Loucy (cell line): ENCODE results near the gene COL27A1.

Experiments used
- EZH2phosphoT487 ChIP-seq: fragments of 200-600 bp; IDR thresholded peaks from 2 replicates; pipeline ENCODE4 v1.6.1; 2018; ENCODE audit warnings: antibody characterized with exemption, mild to moderate bottlenecking, moderate library complexity, borderline replicate concordance
- TF ChIP-seq, protein P1 (sequence below): fragments of 200-600 bp; sonication (generic); conservative IDR thresholded peaks from 2 replicates; pipeline ENCODE4 v1.5.1; 2014; ENCODE audit warnings: mild to moderate bottlenecking, antibody characterized with exemption, low read length

DNA sequence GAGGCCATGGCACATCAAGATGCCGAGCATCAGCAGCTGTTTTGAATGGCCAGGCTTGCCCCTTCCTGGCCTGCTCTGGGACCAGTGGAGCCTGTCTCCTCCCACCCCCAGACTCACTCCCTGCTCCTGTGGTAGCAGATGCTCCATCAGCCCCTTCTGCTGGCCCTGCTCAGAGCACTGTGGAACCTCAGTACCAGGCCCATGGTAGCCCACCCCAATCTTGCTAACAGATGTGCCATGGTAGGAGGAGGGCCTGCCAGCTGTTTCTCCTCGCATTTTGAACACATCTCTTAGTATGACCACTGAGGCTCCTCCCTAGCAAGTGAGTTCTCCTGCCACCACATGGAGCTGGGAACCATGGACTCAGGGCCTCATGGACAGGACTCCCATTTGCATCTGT, 29.5 kb downstream of the COL27A1 start:
- TF ChIP-seq, protein P1, sequence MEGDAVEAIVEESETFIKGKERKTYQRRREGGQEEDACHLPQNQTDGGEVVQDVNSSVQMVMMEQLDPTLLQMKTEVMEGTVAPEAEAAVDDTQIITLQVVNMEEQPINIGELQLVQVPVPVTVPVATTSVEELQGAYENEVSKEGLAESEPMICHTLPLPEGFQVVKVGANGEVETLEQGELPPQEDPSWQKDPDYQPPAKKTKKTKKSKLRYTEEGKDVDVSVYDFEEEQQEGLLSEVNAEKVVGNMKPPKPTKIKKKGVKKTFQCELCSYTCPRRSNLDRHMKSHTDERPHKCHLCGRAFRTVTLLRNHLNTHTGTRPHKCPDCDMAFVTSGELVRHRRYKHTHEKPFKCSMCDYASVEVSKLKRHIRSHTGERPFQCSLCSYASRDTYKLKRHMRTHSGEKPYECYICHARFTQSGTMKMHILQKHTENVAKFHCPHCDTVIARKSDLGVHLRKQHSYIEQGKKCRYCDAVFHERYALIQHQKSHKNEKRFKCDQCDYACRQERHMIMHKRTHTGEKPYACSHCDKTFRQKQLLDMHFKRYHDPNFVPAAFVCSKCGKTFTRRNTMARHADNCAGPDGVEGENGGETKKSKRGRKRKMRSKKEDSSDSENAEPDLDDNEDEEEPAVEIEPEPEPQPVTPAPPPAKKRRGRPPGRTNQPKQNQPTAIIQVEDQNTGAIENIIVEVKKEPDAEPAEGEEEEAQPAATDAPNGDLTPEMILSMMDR = no peak
- no peak for TF ChIP-seq EZH2phosphoT487
